Umbilical cord (tissue), 2 donors: ENCODE results near the gene CBLC. TPM values are rescaled to one million over a fixed set of nuclear protein-coding genes. Genes with fewer than 3 reads are reported as not detected.

Experiments used
- DNase-seq: peaks from one replicate; pipeline ENCODE4 v3.0.0-alpha.2; 2015; ENCODE audit warnings: low spot score
- total RNA-seq: library from RNA; depleted of rRNA; stranded (reverse); fragments of >200 nt; gene quantifications from one replicate; pipeline ENCODE4 v1.2.3, GENCODE V29; 2014; ENCODE audit warnings: low replicate concordance; ENCODE audit not compliant: insufficient read depth

The CBLC gene
- total RNA-seq, 1 donor from 2014 or later = 4.1 TPM

GRCh38 chr19:44746946-44747738, 30.5 kb upstream of the CBLC start:
- peak; percentile 98 for DNase-seq

- DNase-seq = peak; percentile 78
Observed at GRCh38 chr19:44747739-44748425, 29.8 kb upstream of the CBLC start.

GRCh38 chr19:44748426-44749254, 29.1 kb upstream of the CBLC start, which contains the start of gene BCL3:
BCL3 (plus strand) TSS chr19:44748708; CDS start chr19:44748791, 83 bp downstream.
- DNase-seq = no peak

- DNase-seq = no peak
Observed at GRCh38 chr19:44749292-44749691, 28.4 kb upstream of the CBLC start.

- no peak for DNase-seq
Observed at GRCh38 chr19:44749994-44750393, 27.7 kb upstream of the CBLC start.

- DNase-seq = no peak
Observed at GRCh38 chr19:44752123-44752815, 25.4 kb upstream of the CBLC start.

- DNase-seq = peak; percentile 83
Observed at GRCh38 chr19:44752816-44753625, 24.7 kb upstream of the CBLC start.

GRCh38 chr19:44753626-44753931, 24.1 kb upstream of the CBLC start:
- no peak for DNase-seq

- peak; percentile 71 for DNase-seq
Observed at GRCh38 chr19:44753932-44754749, 23.5 kb upstream of the CBLC start.

GRCh38 chr19:44754750-44755080, 23.0 kb upstream of the CBLC start:
- DNase-seq = no peak

- no peak for DNase-seq
Observed at GRCh38 chr19:44755219-44755618, 22.5 kb upstream of the CBLC start.

GRCh38 chr19:44756089-44756562, 21.6 kb upstream of the CBLC start:
- no peak for DNase-seq

GRCh38 chr19:44757057-44757734, 20.5 kb upstream of the CBLC start:
- peak; percentile 68 for DNase-seq

- peak; percentile 74 for DNase-seq
Observed at GRCh38 chr19:44757735-44758505, 19.8 kb upstream of the CBLC start.

- DNase-seq = no peak
Observed at GRCh38 chr19:44758596-44758995, 19.1 kb upstream of the CBLC start.

- DNase-seq = no peak
Observed at GRCh38 chr19:44759083-44759804, 18.4 kb upstream of the CBLC start.

- DNase-seq = no peak
Observed at GRCh38 chr19:44762038-44762437, 15.7 kb upstream of the CBLC start.
